Testis (tissue), 2 donors: Measurements from ENCODE around the gene SLC24A3.

Source experiments
- CTCF ChIP-seq, 3 experiments: fragments of 450-650 bp in 2 of 3; fragments of 200-600 bp in 1 of 3; sonication (generic) in 1 of 3; IDR thresholded peaks; one replicate each; pipeline ENCODE4 v1.5.1; 2016 to 2019; ENCODE audit warnings: antibody characterized with exemption in 3 of 3, mild to moderate bottlenecking in 2 of 3, moderate library complexity in 1 of 3
- POLR2A ChIP-seq: fragments of 450-650 bp; IDR thresholded peaks from one replicate; pipeline ENCODE4 v1.6.1; 2017; ENCODE audit warnings: antibody characterized with exemption, mild to moderate bottlenecking, moderate library complexity

- TF ChIP-seq CTCF (IDR thresholded peaks at IDR 0.05) (no peak), POLR2A (no peak)
Measured at GRCh38 chr20:19531446-19531845, 319.0 kb downstream of the SLC24A3 start.
